CD4-positive, alpha-beta T cell treated with Interleukin-4 for 4 hours (primary cell): ENCODE measurements around the gene OPHN1.
"Not testable (repeated sequence)": the region's sequence is repeated elsewhere in the genome, so short reads cannot be mapped to it uniquely, and the experiment has no call there.

Experiments
- DNase-seq: peaks from one replicate; pipeline ENCODE4 v3.0.0-alpha.2; 2020

Gene OPHN1

GRCh38 chrX:68422478-68422877 lies 10.8 kb downstream of the OPHN1 start:
- no peak for DNase-seq

- DNase-seq: no peak
Measured at GRCh38 chrX:68421636-68422035, 11.7 kb downstream of the OPHN1 start.

DNA sequence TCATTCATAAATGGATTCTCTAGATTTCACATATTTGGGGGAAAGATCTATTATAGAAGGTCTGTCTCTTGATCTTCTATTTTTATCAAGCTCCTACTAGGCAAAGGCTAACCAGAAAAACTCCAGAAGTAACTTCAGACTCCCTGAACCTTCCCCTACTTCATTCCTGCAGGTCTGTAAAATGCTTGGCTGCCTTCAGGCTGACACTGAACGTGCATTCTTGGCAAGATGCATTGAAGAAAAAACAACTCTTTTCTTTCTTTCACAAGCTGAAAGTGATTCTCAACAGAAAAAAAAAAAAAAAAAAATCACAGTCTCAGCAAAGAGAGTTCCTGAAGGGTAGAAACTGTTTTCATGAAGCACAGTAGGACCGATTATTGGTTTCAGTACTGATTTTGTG lies 12.7 kb downstream of the OPHN1 start:
- no peak for DNase-seq

DNA sequence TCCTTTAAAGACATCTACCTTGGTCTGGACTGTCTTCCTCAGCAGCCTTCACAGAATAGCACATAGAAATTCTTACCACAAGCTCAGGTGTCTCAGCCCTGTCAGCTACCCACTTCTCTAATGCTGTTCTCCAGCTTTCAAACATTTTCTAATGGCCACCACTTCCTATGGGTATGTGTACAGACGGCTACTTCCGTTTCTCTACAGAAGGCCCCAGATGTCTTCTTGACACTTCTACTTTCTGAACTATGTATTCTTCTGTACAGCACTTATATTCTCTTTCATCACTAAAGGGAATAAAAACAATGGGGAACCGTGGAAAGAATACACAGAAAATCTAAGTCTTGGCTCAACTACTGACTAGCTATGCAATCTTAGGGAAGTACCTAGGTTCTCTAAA lies 13.3 kb downstream of the OPHN1 start:
- DNase-seq: no peak

- DNase-seq: no peak
Measured at GRCh38 chrX:68417651-68418050, 15.6 kb downstream of the OPHN1 start.

GRCh38 chrX:68416592-68416991 lies 16.7 kb downstream of the OPHN1 start:
- no peak for DNase-seq

DNA sequence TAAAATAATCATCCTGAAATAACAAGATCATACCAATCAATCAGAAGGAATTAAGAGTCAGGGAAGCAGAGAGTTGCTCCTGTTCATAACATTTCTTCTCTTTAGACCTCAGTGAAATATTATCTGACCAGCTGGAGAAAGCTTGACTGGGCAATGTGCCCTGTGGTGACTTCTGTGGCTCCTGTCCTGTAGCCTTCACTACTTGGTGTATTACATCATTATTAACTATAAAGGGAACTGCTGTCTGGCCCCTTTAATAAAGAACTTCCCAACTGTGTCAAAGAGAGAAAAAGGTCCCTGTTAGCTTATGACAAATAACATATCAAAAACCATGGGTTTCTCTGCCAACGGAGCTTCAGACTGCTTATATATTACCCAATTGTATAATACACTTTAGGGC lies 18.0 kb downstream of the OPHN1 start:
- no peak for DNase-seq

DNA sequence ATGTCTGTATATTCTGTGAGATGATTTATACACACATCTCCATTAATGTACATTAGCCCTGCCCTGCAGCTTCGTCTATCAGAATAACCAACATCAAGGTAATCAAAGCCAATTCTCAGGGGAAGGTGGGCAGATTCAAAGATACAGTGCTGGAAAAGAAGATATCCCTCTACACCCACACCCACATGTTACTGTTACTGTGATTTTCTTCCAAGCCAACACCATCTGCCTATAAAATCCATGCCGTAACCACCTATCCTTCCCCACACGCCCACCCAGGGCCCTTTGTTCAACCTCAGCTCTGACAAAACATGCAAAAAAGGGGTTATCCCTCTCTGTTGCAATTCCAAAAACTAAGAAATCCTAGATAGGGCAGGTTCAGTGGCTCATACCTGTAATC lies 20.0 kb downstream of the OPHN1 start:
- DNase-seq: no peak

DNA sequence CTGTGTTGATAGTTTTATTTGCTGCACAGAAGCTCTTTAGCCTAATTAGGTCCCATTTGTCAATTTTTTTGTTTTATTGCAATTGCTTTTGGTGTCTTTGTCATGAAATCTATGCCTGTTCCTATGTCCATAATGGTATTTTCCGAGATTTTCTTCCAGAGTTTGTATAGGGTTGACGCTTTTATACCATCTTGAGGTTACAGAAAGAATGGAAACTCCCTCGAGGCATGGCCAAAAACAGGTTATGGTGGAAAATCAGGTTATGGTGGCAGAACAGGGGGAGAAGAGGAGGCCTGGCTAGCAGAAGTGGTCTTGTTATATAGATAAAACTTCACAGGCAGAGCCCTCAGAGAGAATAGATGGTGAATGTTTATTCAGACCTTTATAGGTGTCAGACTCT lies 21.6 kb downstream of the OPHN1 start:
- DNase-seq: no peak

DNA sequence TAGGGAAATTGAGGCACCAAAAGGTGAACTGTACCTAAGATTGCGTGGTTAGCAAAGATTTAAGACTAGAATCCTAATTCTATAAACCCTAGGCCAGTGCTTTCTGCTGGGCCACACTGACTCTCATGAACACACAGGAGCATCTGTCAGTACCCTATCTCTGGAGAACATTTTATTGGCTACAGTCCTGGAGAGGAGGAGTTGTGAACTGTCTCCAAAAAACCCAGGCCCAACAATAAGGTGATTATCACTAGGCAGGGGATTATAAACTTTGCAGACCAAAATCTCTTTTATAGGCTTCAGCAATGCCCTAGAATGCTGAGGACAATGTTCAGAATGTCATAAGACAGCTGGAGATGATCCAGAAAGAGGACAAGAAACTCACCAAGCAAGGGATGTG lies 24.1 kb downstream of the OPHN1 start:
- DNase-seq: no peak

DNA sequence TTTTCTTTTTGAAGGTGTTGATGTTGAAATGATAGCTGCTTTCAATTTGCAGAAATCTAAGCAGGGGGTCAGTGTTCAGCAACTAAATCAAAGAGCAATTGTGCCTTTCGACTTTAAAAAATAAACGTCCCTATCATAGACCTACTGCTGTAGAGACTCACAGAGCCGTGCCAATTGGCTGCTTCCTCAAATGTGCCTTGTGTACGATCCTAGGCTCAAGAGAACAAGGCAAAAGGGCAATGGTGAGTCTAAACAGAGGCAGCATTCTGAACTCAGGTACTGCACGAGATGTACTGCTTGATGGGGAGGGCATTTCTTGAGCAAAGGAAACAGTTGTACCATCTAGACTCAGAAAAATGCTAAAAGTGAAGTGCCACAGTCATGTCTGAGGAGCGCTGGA lies 29.8 kb downstream of the OPHN1 start:
- DNase-seq: no peak

DNA sequence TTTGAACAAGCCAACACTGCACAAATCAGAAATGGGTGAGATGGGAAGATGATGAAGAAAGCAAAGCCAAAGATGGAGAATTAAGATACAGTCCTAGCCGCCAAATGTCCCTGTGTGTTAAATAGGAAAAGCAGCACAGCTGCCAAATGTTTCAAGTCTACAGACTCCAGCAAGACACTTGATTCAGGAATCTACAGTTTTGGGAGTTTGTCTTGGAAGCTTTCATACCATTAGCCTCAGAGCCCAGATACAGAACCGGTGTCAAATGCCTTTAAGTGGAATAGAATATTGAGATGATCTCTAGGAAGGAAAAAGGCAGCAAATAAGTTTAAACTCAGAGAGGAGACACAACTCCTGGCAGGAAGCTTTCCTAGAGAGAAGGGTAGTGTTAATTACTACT lies 30.3 kb downstream of the OPHN1 start:
- DNase-seq: no peak

- no peak for DNase-seq
Measured at GRCh38 chrX:68402094-68402493, 31.2 kb downstream of the OPHN1 start.

- no peak for DNase-seq
Measured at GRCh38 chrX:68398291-68398690, 35.0 kb downstream of the OPHN1 start.

DNA sequence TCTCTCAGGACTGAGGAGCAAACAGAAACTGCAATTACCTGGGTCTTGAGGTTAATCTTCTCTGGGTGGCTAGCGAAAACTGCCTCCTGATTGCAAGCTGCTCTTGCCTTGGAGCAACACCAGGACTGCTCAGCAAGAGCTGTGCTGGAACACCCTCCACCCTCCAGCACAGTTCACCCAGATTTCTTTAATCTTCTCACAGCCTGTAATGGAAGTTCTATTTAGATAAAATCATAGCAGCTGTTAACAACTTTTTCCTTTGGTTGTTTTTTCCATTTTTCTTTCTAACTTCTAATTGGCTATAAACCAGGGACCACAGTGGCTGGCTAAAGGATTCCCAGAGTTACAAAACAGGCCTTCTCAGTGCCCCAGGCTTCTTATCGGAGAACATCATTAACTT lies 36.3 kb downstream of the OPHN1 start:
- DNase-seq: no peak

DNA sequence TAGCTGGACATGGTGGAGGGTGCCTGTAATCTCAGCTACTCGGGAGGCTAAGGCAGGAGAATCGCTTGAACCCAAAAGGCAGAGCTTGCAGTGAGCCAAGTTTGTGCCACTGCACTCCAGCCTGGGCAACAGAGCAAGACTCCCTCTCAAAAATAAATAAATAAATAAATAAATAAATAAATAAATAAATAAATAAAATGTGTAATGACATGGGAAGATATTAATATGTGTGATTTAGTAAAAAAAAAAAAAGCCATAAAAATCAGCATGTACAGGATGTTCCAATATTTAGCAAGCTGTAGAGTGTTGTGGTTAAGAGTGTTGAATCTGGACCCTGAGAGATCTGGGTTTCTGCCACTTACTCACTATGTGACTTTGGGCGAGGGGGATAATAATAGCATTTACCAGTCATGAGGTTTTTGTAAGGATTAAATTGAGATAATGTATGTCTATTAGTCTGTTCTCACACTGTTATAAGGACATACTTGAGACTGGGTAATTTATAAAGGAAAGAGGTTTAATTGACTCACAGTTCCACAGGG lies 43.8 kb downstream of the OPHN1 start:
- DNase-seq: not testable (repeated sequence)

- no peak for DNase-seq
Measured at GRCh38 chrX:68387776-68388175, 45.5 kb downstream of the OPHN1 start.

DNA sequence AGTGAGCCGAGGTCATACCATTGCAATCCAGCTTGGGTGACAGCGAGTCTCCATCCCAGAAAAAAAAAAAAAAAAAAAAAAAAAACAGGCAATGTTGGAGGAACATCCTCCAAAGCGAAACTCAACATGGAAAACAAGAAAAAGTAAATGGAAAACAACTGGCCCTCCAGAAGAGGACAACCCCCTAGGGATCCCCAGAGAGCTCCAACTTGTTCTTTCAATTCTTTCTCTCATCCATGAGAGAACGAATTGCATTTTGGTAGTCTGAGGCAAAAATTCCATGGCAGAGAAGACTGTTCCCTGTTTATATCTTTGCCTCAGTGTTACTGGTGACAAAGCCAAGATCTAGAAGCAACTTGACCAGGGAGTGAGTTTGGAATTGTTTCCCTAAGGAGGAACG lies 49.8 kb downstream of the OPHN1 start:
- no peak for DNase-seq

- not testable (repeated sequence) for DNase-seq
Measured at GRCh38 chrX:68377579-68377978, 55.7 kb downstream of the OPHN1 start.

GRCh38 chrX:68376373-68376772 lies 56.9 kb downstream of the OPHN1 start:
- no peak for DNase-seq

- no peak for DNase-seq
Measured at GRCh38 chrX:68375803-68376202, 57.5 kb downstream of the OPHN1 start.

- DNase-seq: no peak
Measured at GRCh38 chrX:68372665-68373064, 60.6 kb downstream of the OPHN1 start.

DNA sequence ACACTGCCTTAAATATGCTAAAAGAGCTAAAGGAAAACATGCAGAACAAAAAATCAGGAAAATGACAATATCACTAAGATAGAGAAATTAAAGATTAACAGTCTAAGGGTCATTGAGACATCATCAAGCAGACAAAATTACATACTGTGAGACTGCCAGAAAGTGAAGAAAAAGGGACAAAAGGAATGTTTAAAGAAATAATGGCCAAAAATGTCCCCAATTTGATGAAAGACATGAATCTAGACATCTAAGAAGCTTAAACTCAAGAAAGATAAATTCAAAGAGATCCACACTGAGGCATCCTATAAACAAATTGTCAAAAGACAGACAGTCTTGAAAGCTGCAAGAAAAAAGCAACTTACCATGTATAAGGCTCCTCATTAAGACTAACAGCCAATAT lies 63.7 kb downstream of the OPHN1 start:
- no peak for DNase-seq

DNA sequence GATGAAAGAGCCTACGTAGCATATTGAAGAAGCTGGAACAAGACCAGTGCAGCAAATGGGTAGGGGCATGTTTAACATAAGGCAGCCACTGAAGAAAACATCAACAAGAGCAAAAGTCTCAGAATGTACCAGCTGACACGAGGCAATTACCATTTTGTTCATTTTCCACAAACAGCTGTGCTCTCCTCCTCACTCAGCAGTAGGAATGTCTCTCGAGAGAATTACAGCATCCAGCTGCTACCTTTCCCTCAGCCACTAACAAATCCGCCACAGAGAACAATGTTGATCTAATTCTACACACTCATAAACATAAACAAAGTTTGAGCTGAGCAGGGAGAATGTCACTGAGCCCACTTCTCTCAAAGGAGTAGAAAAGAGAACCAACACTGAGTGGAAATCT lies 68.0 kb downstream of the OPHN1 start:
- DNase-seq: no peak

- DNase-seq: no peak
Measured at GRCh38 chrX:68363984-68364383, 69.3 kb downstream of the OPHN1 start.

GRCh38 chrX:68358679-68359078 lies 74.6 kb downstream of the OPHN1 start:
- no peak for DNase-seq
